Activated naive CD8-positive, alpha-beta T cell (primary cell): ENCODE measurements around the gene PRSS50.

ENCODE experiments used
- H3K27ac Mint-ChIP-seq: one replicate; pipeline ENCODE4 v1.8.0; 2021; ENCODE audit warnings: mixed read lengths
- H3K27me3 Mint-ChIP-seq: one replicate; pipeline ENCODE4 v1.8.0; 2021; ENCODE audit warnings: mixed read lengths
- H3K36me3 Mint-ChIP-seq: one replicate; pipeline ENCODE4 v1.8.0; 2021; ENCODE audit warnings: mixed read lengths
- H3K4me1 Mint-ChIP-seq: one replicate; pipeline ENCODE4 v1.8.0; 2021; ENCODE audit warnings: low read depth, mixed read lengths
- H3K4me3 Mint-ChIP-seq: one replicate; pipeline ENCODE4 v1.8.0; 2021; ENCODE audit warnings: mild to moderate bottlenecking, mixed read lengths
- H3K9me3 Mint-ChIP-seq: one replicate; pipeline ENCODE4 v1.8.0; 2021; ENCODE audit warnings: low read depth, mixed read lengths

Gene PRSS50

DNA sequence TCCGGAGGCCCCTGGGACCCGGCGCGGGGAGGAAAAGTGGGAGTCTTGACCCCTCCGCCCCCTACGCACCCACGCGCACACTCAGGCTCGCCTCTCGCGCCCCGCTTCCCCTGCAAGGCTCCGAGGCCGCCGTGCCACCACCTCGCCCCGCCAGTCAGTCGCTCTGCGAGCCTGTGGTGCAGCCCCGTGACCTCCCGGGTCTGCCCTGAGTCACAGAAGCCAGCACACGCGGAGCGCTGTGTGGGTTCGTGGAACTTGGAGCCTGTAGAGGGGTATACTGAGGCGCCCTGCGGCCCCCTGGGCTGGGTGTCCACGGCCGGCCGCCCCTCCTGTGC is 23.8 kb downstream of the PRSS50 start:
- H3K27ac Mint-ChIP-seq: no peak overlapping the region
- no peaks in the 10 kb centered on the region for H3K27me3 Mint-ChIP-seq
- peak overlapping the region; percentile 35 for H3K4me3 Mint-ChIP-seq
- H3K4me1 Mint-ChIP-seq: peaks cover 47% of the 10 kb centered on the region
- H3K36me3 Mint-ChIP-seq: no peaks in the 10 kb centered on the region
- no peaks in the 10 kb centered on the region for H3K9me3 Mint-ChIP-seq

DNA sequence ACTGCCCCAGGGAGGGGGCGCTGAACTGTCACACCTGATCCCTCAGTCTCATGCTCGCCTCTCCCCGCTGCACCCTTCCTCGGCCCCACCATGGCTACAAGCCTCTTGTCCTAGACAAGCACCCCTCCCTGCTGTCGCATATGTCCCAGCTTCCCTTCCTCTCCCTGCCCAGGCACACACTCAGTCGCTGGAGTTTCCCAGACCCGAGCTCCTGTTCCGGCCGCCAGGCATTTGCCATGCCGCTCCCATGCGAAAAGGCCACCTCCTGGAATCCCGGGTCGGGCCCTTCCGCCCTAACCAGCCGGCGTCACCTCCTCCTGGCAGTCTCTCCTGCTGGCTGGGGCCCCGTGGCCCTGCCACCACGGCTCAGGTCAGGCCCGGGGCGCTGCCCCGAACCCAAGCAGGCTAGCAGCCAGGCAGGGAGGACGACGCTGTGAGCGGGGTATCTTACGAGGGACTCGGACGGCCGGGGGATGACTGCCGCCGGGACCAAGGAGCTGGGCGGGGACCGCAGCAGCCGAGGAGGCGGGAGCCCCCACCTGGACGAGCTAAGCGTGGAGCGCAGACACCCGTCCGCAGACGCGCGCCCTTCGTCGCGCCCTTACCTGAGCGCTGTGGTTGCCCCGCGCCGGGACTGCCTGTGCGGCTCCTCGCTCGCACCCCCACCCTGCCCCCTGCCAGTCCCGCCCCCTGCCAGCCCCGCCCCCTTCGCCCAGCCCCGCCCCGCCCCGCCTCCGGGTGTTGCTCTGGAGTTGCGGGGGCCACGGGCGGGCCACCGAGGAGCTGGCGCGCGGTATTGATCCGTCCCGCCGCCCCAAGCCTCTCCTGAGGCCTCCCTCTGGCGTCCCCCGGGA is 24.4 kb downstream of the PRSS50 start, which contains the start of gene ALS2CL:
TSS of gene ALS2CL (minus strand) at position 642 of the 854 bp plus-strand sequence. CDS start 4,239 bp downstream, outside the sequence.
- Mint-ChIP-seq H3K36me3 (no peaks in the 10 kb centered on the region), H3K27me3 (no peaks in the 10 kb centered on the region), H3K27ac (no peak within 1 kb of the TSS), H3K4me1 (peaks cover 46% of the 10 kb centered on the region), H3K4me3 (peak within 1 kb of the TSS; percentile 87), H3K9me3 (no peaks in the 10 kb centered on the region)

DNA sequence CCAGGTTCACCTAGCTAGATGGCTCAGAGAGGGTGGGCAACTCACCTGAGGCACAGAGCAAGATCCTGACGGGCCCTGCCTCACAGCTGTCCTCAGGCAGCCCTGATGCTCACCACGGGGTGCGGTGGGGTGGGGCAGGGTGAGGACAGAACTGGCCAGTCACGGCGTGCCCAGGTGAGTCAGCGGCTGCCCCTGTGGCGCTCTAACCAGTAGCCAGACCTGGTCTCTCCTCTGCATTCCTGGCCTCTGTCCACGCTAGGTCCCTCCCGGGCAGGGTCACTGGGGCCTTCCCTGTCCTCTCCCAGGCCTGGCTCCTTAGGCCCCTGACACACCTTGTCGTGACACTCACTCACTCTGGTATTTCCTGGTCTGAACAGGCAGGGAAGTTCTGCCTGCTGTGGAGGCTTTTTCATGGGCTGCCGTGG is 25.1 kb downstream of the PRSS50 start:
- Mint-ChIP-seq H3K27ac (no peak overlapping the region), H3K27me3 (no peaks in the 10 kb centered on the region), H3K9me3 (no peaks in the 10 kb centered on the region), H3K36me3 (no peaks in the 10 kb centered on the region), H3K4me1 (peaks cover 44% of the 10 kb centered on the region), H3K4me3 (peak overlapping the region; percentile 87)

GRCh38 chr3:46690798-46691197 is 26.9 kb downstream of the PRSS50 start:
- Mint-ChIP-seq H3K4me3 (no peak overlapping the region), H3K27me3 (no peaks in the 10 kb centered on the region), H3K4me1 (peaks cover 39% of the 10 kb centered on the region), H3K36me3 (no peaks in the 10 kb centered on the region), H3K27ac (no peak overlapping the region), H3K9me3 (no peaks in the 10 kb centered on the region)

GRCh38 chr3:46685446-46685845 is 32.2 kb downstream of the PRSS50 start:
- H3K4me3 Mint-ChIP-seq: no peak overlapping the region
- H3K36me3 Mint-ChIP-seq: peaks cover 5% of the 10 kb centered on the region
- H3K9me3 Mint-ChIP-seq: no peaks in the 10 kb centered on the region
- no peaks in the 10 kb centered on the region for H3K27me3 Mint-ChIP-seq
- no peak overlapping the region for H3K27ac Mint-ChIP-seq
- H3K4me1 Mint-ChIP-seq: peaks cover 5% of the 10 kb centered on the region

DNA sequence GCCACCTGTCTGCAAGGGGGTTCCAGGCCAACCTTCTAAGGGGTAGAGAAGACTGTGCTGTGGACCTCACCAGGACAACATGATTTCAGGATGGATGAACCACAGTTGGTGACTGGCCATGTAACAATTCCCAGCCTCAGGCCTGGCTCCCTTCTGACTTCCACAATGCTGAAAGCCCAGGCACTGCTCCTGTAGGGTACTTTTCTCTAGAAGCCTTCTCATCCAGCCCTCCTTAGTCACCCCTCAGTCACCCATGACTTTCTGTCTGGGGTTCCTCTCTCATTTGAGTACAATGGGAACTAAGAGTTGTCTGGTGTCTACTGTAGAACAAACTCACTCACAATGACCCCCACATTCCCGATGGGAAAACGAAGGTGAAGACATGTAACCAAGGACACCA is 32.8 kb downstream of the PRSS50 start:
- Mint-ChIP-seq H3K27ac (no peak overlapping the region), H3K36me3 (peaks cover 6% of the 10 kb centered on the region), H3K9me3 (no peaks in the 10 kb centered on the region)

DNA sequence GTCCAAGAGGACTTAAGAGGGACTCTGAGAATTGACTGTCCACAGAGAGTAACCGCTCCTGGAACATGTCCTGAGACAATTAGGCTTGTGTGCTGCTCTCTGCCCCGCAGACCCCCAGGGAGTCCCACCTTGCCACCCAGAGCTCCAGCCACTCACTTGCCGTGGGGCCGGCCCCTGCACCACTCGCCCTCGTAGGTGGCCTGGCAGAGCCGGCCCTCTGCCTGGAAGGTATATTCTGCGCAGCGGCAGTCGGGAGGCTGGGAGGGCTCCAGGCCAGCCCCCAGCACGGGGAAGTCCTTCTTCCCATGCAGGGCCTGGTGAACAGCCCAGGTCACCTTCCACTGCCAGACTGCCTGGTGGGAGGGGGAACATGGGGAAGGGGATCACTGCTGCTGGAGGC is 34.7 kb downstream of the PRSS50 start:
- H3K9me3 Mint-ChIP-seq: no peaks in the 10 kb centered on the region
- no peaks in the 10 kb centered on the region for H3K4me1 Mint-ChIP-seq
- H3K4me3 Mint-ChIP-seq: no peak overlapping the region
- no peak overlapping the region for H3K27ac Mint-ChIP-seq
- H3K36me3 Mint-ChIP-seq: peaks cover 6% of the 10 kb centered on the region
- H3K27me3 Mint-ChIP-seq: no peaks in the 10 kb centered on the region

More for the DNA sequence above, 32.8 kb downstream of the PRSS50 start:
- no peak overlapping the region for H3K4me3 Mint-ChIP-seq
- no peaks in the 10 kb centered on the region for H3K27me3 Mint-ChIP-seq
- peaks cover 2% of the 10 kb centered on the region for H3K4me1 Mint-ChIP-seq

- no peaks in the 10 kb centered on the region for H3K4me1 Mint-ChIP-seq
- H3K36me3 Mint-ChIP-seq: peaks cover 6% of the 10 kb centered on the region
- H3K9me3 Mint-ChIP-seq: no peaks in the 10 kb centered on the region
- no peak overlapping the region for H3K27ac Mint-ChIP-seq
- no peaks in the 10 kb centered on the region for H3K27me3 Mint-ChIP-seq
- H3K4me3 Mint-ChIP-seq: no peak overlapping the region
Observed at GRCh38 chr3:46681856-46682540, 35.7 kb downstream of the PRSS50 start.

GRCh38 chr3:46681387-46681786 is 36.3 kb downstream of the PRSS50 start:
- H3K9me3 Mint-ChIP-seq: no peaks in the 10 kb centered on the region
- no peaks in the 10 kb centered on the region for H3K4me1 Mint-ChIP-seq
- H3K27ac Mint-ChIP-seq: no peak overlapping the region
- H3K4me3 Mint-ChIP-seq: no peak overlapping the region
- peaks cover 6% of the 10 kb centered on the region for H3K36me3 Mint-ChIP-seq
- no peaks in the 10 kb centered on the region for H3K27me3 Mint-ChIP-seq

DNA sequence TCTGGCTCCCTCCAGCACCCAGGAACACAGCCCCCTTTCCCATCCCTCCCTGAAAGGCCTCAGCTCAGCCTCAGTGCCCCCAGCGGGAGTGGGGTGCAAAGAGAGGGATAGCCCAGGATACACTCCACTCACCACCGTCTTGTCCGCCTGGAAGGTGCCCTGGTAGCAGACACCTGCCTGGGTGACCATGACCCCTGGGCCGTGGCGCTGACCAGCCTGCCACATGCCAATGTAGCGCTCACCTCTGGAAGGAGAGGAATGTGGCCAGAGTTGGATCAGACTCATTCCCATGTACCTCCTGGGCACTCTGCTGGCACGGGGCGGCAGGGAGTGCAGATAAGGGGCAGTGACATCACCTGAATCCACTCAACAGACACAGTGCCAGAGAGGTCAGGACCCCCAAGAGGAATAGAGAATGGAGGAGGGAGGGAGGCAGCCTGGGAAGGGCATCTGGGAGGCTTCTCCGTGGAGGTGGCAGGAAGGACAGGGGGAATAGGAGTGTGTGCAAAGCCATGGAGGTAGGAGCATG is 37.3 kb downstream of the PRSS50 start:
- Mint-ChIP-seq H3K9me3 (no peaks in the 10 kb centered on the region), H3K4me1 (no peaks in the 10 kb centered on the region), H3K27me3 (no peaks in the 10 kb centered on the region), H3K27ac (no peak overlapping the region), H3K36me3 (peaks cover 6% of the 10 kb centered on the region), H3K4me3 (no peak overlapping the region)

- no peaks in the 10 kb centered on the region for H3K27me3 Mint-ChIP-seq
- H3K4me1 Mint-ChIP-seq: no peaks in the 10 kb centered on the region
- H3K9me3 Mint-ChIP-seq: no peaks in the 10 kb centered on the region
- no peak overlapping the region for H3K27ac Mint-ChIP-seq
- no peak overlapping the region for H3K4me3 Mint-ChIP-seq
- H3K36me3 Mint-ChIP-seq: peaks cover 4% of the 10 kb centered on the region
Observed at GRCh38 chr3:46679681-46680080, 38.0 kb downstream of the PRSS50 start.

DNA sequence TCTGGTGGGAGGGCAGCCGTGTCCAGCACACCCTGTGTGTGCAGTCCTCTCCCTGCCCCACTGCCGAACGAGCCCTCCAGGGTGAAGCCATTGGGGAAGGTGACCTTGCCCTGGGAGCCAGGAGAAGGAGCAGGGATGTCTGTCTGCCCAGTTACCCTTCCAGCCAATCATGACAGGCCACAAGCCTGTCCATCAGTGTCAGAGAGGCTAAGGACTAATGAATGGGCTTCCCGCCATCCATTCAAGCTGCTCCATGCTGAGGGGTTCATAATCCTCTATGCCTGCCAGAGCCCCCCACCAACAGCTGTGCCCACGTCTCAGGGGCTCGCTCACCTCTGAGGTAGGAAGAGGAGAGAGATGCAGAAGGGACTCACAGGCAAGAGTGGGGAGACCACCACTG is 39.4 kb downstream of the PRSS50 start:
- peaks cover 7% of the 10 kb centered on the region for H3K36me3 Mint-ChIP-seq
- no peak overlapping the region for H3K4me3 Mint-ChIP-seq
- no peaks in the 10 kb centered on the region for H3K27me3 Mint-ChIP-seq
- no peaks in the 10 kb centered on the region for H3K4me1 Mint-ChIP-seq
- H3K9me3 Mint-ChIP-seq: no peaks in the 10 kb centered on the region
- H3K27ac Mint-ChIP-seq: no peak overlapping the region

DNA sequence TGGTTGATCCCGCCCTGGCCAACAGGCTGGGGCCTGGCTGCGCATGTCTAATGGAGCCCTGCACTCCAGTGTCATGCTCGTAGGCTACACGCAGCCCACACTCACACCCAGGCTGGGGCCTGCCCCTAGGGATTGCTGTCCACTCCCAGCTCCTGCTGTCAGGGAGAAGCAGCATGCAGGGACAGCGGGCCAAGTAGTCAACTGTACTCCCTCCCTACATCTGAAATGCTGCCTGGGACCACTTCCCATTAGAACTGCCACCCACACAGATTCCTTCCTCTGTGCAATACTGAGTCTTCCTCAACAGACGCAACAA is 40.3 kb downstream of the PRSS50 start:
- H3K27me3 Mint-ChIP-seq: no peaks in the 10 kb centered on the region
- H3K27ac Mint-ChIP-seq: no peak overlapping the region
- no peaks in the 10 kb centered on the region for H3K4me1 Mint-ChIP-seq
- H3K4me3 Mint-ChIP-seq: no peak overlapping the region
- H3K36me3 Mint-ChIP-seq: peaks cover 7% of the 10 kb centered on the region
- H3K9me3 Mint-ChIP-seq: no peaks in the 10 kb centered on the region

DNA sequence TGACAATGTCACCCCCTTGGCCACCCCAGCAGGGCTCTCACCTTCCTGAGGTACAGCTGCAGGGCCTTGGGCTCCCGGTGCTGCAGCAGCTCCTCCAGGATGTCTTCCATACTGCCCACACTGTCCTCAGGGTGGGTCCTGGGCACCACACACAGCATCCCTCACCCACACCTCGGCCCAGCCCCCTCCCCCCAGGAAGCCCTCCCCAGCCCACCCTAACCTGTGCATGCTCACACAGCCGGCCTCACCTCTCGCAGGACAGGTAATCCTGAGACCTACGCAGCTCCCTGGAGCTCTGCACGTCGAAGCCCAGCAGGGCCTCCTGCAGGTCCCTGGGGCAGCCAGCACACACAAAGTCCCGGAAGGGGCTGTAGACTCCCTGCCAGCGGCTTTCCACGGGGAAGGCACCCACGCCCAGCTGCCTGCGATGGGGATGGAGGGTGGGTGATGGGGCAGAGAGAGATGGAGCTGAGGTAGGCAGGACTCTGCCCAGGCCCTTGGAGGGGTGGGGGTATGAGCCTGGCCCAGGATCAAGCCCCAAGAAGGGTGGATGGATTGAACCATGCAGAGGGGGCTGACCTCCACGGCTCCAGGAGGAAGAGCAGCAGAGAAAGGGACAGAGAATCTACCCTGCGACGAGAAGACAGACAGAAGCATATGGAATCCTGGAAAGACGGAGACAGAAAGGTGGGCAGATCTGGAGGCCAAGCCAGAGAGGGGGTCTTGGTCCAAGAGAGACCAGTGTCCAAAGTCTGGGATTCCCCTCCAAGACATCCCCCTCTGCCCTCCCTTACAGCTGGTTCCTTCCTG is 40.9 kb downstream of the PRSS50 start:
- H3K9me3 Mint-ChIP-seq: no peaks in the 10 kb centered on the region
- H3K4me1 Mint-ChIP-seq: no peaks in the 10 kb centered on the region
- H3K4me3 Mint-ChIP-seq: no peak overlapping the region
- peaks cover 7% of the 10 kb centered on the region for H3K36me3 Mint-ChIP-seq
- H3K27ac Mint-ChIP-seq: no peak overlapping the region
- no peaks in the 10 kb centered on the region for H3K27me3 Mint-ChIP-seq
